GM23248 (cell line): ENCODE results near the gene CAPS.

Experiments
- EZH2 ChIP-seq: fragments of 200-600 bp; sonication (generic); IDR thresholded peaks from 2 replicates; pipeline ENCODE4 v1.6.1; 2018; ENCODE audit warnings: antibody characterized with exemption, mild to moderate bottlenecking; ENCODE audit not compliant: insufficient read depth, poor library complexity, severe bottlenecking
- EZH2phosphoT487 ChIP-seq: fragments of 200-600 bp; sonication (generic); IDR thresholded peaks from 2 replicates; pipeline ENCODE4 v1.6.1; 2018; ENCODE audit warnings: antibody characterized with exemption, moderate library complexity, mild to moderate bottlenecking, low read depth; ENCODE audit not compliant: insufficient read depth

- no peak for TF ChIP-seq EZH2
- TF ChIP-seq EZH2phosphoT487, result no peak
Measured at GRCh38 chr19:5881543-5882299, 32.3 kb upstream of the CAPS start.
